GM12878 (cell line): Measurements from ENCODE around the gene MYO3B. TPM values are rescaled to one million over a fixed set of nuclear protein-coding genes. Genes with fewer than 3 reads are reported as not detected.

Experiments
- ATAC-seq: fragments of 200-7000 bp; cut with Tn5 transposase; 3 replicates; pipeline ENCODE4 v1.9.1; 2020; ENCODE audit warnings: mild to moderate bottlenecking, moderate library complexity
- BruUV-seq: library from RNA; stranded (reverse); fragments of 400-500 nt; replicated peaks from 2 replicates; lab custom pipeline; 2021; lab: Mats Ljungman, UMichigan
- CTCF ChIA-PET: fragments of 300-600 bp; sonication (Branson Sonifier 250); formaldehyde crosslinking; extraction: SDS; loops from one replicate; lab custom pipeline; 2021; ENCODE audit warnings: inconsistent platforms; lab: Yijun Ruan, JAX
- POLR2A ChIA-PET: fragments of 350-600 bp; formaldehyde crosslinking; extraction: SDS; loops from one replicate; lab custom pipeline; 2021; ENCODE audit warnings: inconsistent platforms; lab: Charles Lee
- RAD21 ChIA-PET: fragments of 300-600 bp; sonication (Branson Sonifier 250); formaldehyde crosslinking; loops from one replicate; lab custom pipeline; 2023; ENCODE audit warnings: antibody characterized with exemption; ENCODE audit not compliant: unreplicated experiment; lab: Charles Lee
- SMC1A ChIA-PET: fragments of 300-600 bp; sonication (Branson Sonifier 250); formaldehyde crosslinking; loops from one replicate; lab custom pipeline; 2023; ENCODE audit not compliant: unreplicated experiment, uncharacterized antibody; lab: Charles Lee
- DNase-seq: peaks from one replicate; pipeline ENCODE4 v3.0.0-alpha.2; 2011; ENCODE audit warnings: low read depth, low spot score
- FAIRE-seq: peaks from 3 replicates; lab custom pipeline; 2011; peaks lifted over from hg19 to GRCh38; lab: Jason Lieb, UNC
- H2AFZ ChIP-seq: 2 replicates; pipeline ENCODE4 v1.6.0; 2011; ENCODE audit warnings: low read depth, low read length, control low read depth; ENCODE audit not compliant: control insufficient read depth
- H3K27ac ChIP-seq: 2 replicates; pipeline ENCODE4 v1.5.1; 2011; ENCODE audit warnings: control low read depth; ENCODE audit not compliant: control insufficient read depth, insufficient read depth
- H3K27me3 ChIP-seq, 2 experiments: replicated peaks in 1 of 2; 2 replicates each; pipeline versions ENCODE4 v1.6.0 to v1.6.1; 2011; ENCODE audit warnings: low read length in 1 of 2; ENCODE audit not compliant: control insufficient read depth in 2 of 2, insufficient read depth in 2 of 2
- H3K36me3 ChIP-seq, 2 experiments: 2 replicates each; pipeline ENCODE4 v1.5.1; 2011; ENCODE audit warnings: low read length in 1 of 2; ENCODE audit not compliant: control insufficient read depth in 2 of 2, insufficient read depth in 2 of 2
- H3K4me1 ChIP-seq: 2 replicates; pipeline ENCODE4 v1.6.1; 2011; ENCODE audit warnings: mild to moderate bottlenecking, low read length, moderate library complexity, mixed read lengths; ENCODE audit not compliant: control insufficient read depth, insufficient read depth
- H3K4me2 ChIP-seq: 2 replicates; pipeline ENCODE4 v1.6.0; 2011; ENCODE audit warnings: control low read depth; ENCODE audit not compliant: control insufficient read depth, insufficient read depth
- H3K4me3 ChIP-seq: fragments of 200-600 bp; sonication (generic); 2 replicates; pipeline ENCODE4 v1.5.1; 2016
- H3K79me2 ChIP-seq: 2 replicates; pipeline ENCODE4 v1.6.0; 2011; ENCODE audit warnings: low read length; ENCODE audit not compliant: control insufficient read depth, insufficient read depth
- H3K9ac ChIP-seq: 2 replicates; pipeline ENCODE4 v1.8.0; 2011; ENCODE audit warnings: low read length, control low read depth, mixed read lengths; ENCODE audit not compliant: control insufficient read depth, insufficient read depth
- H3K9me3 ChIP-seq: replicated peaks from 3 replicates; pipeline ENCODE4 v1.5.1; 2011; ENCODE audit warnings: mild to moderate bottlenecking, low read length; ENCODE audit not compliant: control insufficient read depth, insufficient read depth
- H4K20me1 ChIP-seq: 2 replicates; pipeline ENCODE4 v1.6.0; 2011; ENCODE audit not compliant: control insufficient read depth, insufficient read depth
- BCL11A ChIP-seq: IDR thresholded peaks from 2 replicates; pipeline ENCODE4 v1.6.1; 2011; ENCODE audit warnings: low read depth, low read length
- BHLHE40 ChIP-seq, 2 experiments: fragments of 450-650 bp in 1 of 2; IDR thresholded peaks; 2 replicates each; pipeline ENCODE4 v1.6.1; 2011 to 2017; ENCODE audit warnings: low read depth in 2 of 2, borderline replicate concordance in 1 of 2, improper control_type of control experiment in 1 of 2, low read length in 1 of 2, mild to moderate bottlenecking in 1 of 2
- FOS ChIP-seq: IDR thresholded peaks from 3 replicates; pipeline ENCODE4 v1.6.1; 2011; ENCODE audit warnings: borderline replicate concordance; ENCODE audit not compliant: insufficient read length; ENCODE audit errors: extremely low read depth
- IKZF2 ChIP-seq, 2 experiments: fragments of 450-650 bp; IDR thresholded peaks; 2 replicates each; pipeline ENCODE4 v1.6.1; 2017; ENCODE audit warnings: mild to moderate bottlenecking in 2 of 2, moderate library complexity in 2 of 2
- MXI1 ChIP-seq: fragments of 150-350 bp; IDR thresholded peaks from 2 replicates; pipeline ENCODE4 v1.6.1; 2011; ENCODE audit warnings: low read depth, mild to moderate bottlenecking, inconsistent platforms, low read length, improper control_type of control experiment
- MYB ChIP-seq: fragments of 150-350 bp; IDR thresholded peaks from 2 replicates; pipeline ENCODE4 v1.6.1; 2014; ENCODE audit warnings: mild to moderate bottlenecking, low read depth, low read length, borderline replicate concordance
- SIX5 ChIP-seq: IDR thresholded peaks from 2 replicates; pipeline ENCODE4 v1.6.1; 2011; ENCODE audit warnings: mild to moderate bottlenecking, low read depth, low read length, moderate library complexity; ENCODE audit not compliant: severe bottlenecking
- SRF ChIP-seq, 2 experiments: IDR thresholded peaks; 2 replicates each; pipeline ENCODE4 v1.6.1; 2011; ENCODE audit warnings: low read depth in 2 of 2, low read length in 2 of 2, mild to moderate bottlenecking in 1 of 2, moderate library complexity in 1 of 2
- TBL1XR1 ChIP-seq: IDR thresholded peaks from 2 replicates; pipeline ENCODE4 v1.6.1; 2012; ENCODE audit warnings: low read depth, low read length, improper control_type of control experiment
- ZNF217 ChIP-seq: fragments of 450-650 bp; IDR thresholded peaks from 2 replicates; pipeline ENCODE4 v1.6.1; 2017; ENCODE audit warnings: antibody characterized with exemption, mild to moderate bottlenecking
- WGBS: methylation state at CpG from one replicate; pipeline ENCODE4 v1.1.6; 2016; ENCODE audit warnings: low lambda C conversion rate; ENCODE audit not compliant: insufficient replicate concordance, insufficient coverage; ENCODE audit errors: missing lambda C conversion rate; 5-methylcytosine and 5-hydroxymethylcytosine counted together
- in situ Hi-C: fragments of 300-500 bp; cut with MboI; formaldehyde crosslinking; loops from 9 replicates; pipeline ENCODE4 v1.14.3; 2018; ENCODE audit warnings: mixed read lengths
- intact Hi-C: fragments of 100-400 bp; cut with micrococcal nuclease; formaldehyde crosslinking; loops from one replicate; pipeline ENCODE4 v1.14.2; 2022; ENCODE audit not compliant: unreplicated experiment
- polyA plus RNA-seq, 11 experiments: library from polyadenylated mRNA; depleted of rRNA in 4 of 11; unstranded in 6 of 11; stranded (reverse) in 5 of 11; fragments of >200 nt; fragmentation: Nextera tagmentation in 4 of 11; fragmentation: Illumina TruSeq in 1 of 11; extraction: Ambion mirVana in 4 of 11; extraction: Trizol in 1 of 11; gene quantifications; 1 replicate in 1 of 11; 2 replicates in 10 of 11; pipeline versions ENCODE4 v1.2.1 to v1.2.3, GENCODE V29; 2011 to 2016; ENCODE audit warnings: inconsistent platforms in 2 of 11, missing spikeins in 2 of 11, low read depth in 1 of 11
- total RNA-seq, 4 experiments: library from RNA; depleted of rRNA in 3 of 4; stranded (reverse); fragments of >200 nt in 3 of 4; fragmentation: Illumina TruSeq in 1 of 4; extraction: Trizol in 1 of 4; gene quantifications; 2 replicates each; pipeline versions ENCODE4 v1.2.1 to v1.2.3, GENCODE V29; 2013 to 2021
- TF ChIP-seq, protein P1 (sequence below): IDR thresholded peaks from 2 replicates; pipeline ENCODE4 v1.6.1; 2012; ENCODE audit warnings: low read depth, low read length, improper control_type of control experiment
- TF ChIP-seq, protein P2 (sequence below): fragments of 450-650 bp; conservative IDR thresholded peaks from 2 replicates; pipeline ENCODE4 v1.6.1; 2017; ENCODE audit warnings: mild to moderate bottlenecking, moderate library complexity
- TF ChIP-seq, protein P3 (sequence below): IDR thresholded peaks from 2 replicates; pipeline ENCODE4 v1.6.1; 2011; ENCODE audit warnings: borderline replicate concordance, low read depth, mild to moderate bottlenecking, moderate library complexity, low read length; ENCODE audit not compliant: insufficient read depth, poor library complexity, severe bottlenecking

MYO3B gene
- total and polyA plus RNA-seq, 10 of the 15 experiments (the other 5 are each of a cell fraction or from before 2014, with no cell fraction given): 1.1 to 7.1 (median 2.1) TPM

DNA sequence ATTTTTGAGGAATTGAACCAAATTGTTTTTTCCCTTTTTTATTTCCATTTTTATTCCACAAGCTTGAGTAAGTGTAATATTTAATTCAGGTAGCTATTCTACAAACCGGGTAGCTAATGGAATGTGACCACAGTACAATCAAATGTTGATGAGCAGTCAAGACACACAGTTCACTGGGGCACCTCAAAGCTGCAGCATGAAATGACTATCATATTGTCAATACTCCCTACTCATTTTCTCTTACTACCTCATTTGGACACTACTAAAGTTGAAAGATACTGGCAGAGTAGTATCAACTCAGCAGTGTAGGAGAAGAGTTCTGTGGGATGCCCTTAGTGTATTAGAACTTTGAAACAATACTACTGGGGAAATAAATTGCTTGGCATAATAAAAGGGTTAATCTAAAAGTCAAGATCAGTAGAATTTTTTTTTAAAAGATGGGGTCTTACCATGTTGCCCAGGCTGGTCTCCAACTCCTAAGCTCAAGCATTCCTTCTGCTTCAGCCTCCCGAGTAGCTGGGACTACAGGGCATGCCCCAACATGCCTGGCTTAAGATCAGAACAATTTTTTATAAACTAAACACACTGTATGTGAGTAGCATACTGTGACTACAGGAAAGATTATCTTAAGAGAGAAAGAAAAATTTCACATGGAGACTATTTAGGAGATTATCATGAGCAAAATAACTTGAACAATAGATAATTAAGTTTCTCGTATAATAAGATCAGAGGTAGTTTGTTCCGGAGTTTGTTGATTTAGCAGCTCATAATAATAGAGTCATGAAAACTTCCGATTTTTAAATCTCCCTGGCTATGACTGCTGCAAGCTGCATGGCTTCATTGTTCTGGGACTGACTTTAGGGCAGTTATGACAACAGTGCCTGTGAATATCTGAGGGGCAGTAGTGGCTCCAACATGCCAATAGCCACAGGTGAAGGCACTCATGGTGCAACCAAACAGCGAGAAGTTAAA lies 43.7 kb downstream of the MYO3B start:
- intact Hi-C loops (loop anchor here (10.0 kb wide), 1 partner anchor 397 kb away; the partner anchor contains the start of genes METTL5 and UBR3), in situ Hi-C loops (no loop called here)
- Histone ChIP-seq H3K9me3 (no peaks in the 10 kb centered on the region), H4K20me1 (no peaks in the 10 kb centered on the region), H3K4me3 (no peak overlapping the region), H3K79me2 (no peaks in the 10 kb centered on the region), H3K4me2 (no peak overlapping the region), H2AFZ (no peak overlapping the region; the same call in 1 of the 2 replicates), H3K9ac (no peak overlapping the region), H3K36me3 (no peaks in the 10 kb centered on the region), H3K27ac (peak overlapping the region; percentile 31; the same call in 1 of the 2 replicates), H3K4me1 (peaks cover 7% of the 10 kb centered on the region), H3K27me3 (no peaks in the 10 kb centered on the region)
- DNase-seq (no peak), FAIRE-seq (no peak), ATAC-seq (peak; percentile 56)
- no TSS peak for BruUV-seq
- CTCF ChIA-PET: interaction anchor here (0.7 to 2.2 kb wide), 7 partner anchors 9 to 591 kb away, joined by 3 to 11 read pairs (median 3); no protein-coding TSS in a partner anchor
- TF ChIP-seq, protein P1, sequence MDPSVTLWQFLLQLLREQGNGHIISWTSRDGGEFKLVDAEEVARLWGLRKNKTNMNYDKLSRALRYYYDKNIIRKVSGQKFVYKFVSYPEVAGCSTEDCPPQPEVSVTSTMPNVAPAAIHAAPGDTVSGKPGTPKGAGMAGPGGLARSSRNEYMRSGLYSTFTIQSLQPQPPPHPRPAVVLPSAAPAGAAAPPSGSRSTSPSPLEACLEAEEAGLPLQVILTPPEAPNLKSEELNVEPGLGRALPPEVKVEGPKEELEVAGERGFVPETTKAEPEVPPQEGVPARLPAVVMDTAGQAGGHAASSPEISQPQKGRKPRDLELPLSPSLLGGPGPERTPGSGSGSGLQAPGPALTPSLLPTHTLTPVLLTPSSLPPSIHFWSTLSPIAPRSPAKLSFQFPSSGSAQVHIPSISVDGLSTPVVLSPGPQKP: no peak
- TF ChIP-seq MXI1: no peak
- TF ChIP-seq TBL1XR1: no peak
- TF ChIP-seq BCL11A: no peak
- no peak for TF ChIP-seq MYB
- no peak for TF ChIP-seq ZNF217
- TF ChIP-seq IKZF2 (IDR thresholded peaks at IDR 0.05): no peak
- TF ChIP-seq, protein P2, sequence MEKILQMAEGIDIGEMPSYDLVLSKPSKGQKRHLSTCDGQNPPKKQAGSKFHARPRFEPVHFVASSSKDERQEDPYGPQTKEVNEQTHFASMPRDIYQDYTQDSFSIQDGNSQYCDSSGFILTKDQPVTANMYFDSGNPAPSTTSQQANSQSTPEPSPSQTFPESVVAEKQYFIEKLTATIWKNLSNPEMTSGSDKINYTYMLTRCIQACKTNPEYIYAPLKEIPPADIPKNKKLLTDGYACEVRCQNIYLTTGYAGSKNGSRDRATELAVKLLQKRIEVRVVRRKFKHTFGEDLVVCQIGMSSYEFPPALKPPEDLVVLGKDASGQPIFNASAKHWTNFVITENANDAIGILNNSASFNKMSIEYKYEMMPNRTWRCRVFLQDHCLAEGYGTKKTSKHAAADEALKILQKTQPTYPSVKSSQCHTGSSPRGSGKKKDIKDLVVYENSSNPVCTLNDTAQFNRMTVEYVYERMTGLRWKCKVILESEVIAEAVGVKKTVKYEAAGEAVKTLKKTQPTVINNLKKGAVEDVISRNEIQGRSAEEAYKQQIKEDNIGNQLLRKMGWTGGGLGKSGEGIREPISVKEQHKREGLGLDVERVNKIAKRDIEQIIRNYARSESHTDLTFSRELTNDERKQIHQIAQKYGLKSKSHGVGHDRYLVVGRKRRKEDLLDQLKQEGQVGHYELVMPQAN: no peak
- no peak for TF ChIP-seq BHLHE40 (IDR thresholded peaks at IDR 0.05; ENCODE audit: borderline replicate concordance in 1 of 2, low read depth in 2 of 2, low read length in 1 of 2)
- TF ChIP-seq, protein P3, sequence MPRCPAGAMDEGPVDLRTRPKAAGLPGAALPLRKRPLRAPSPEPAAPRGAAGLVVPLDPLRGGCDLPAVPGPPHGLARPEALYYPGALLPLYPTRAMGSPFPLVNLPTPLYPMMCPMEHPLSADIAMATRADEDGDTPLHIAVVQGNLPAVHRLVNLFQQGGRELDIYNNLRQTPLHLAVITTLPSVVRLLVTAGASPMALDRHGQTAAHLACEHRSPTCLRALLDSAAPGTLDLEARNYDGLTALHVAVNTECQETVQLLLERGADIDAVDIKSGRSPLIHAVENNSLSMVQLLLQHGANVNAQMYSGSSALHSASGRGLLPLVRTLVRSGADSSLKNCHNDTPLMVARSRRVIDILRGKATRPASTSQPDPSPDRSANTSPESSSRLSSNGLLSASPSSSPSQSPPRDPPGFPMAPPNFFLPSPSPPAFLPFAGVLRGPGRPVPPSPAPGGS: no peak
- TF ChIP-seq SIX5: no peak
- no peak for TF ChIP-seq SRF (IDR thresholded peaks at IDR 0.05; ENCODE audit: low read depth in 2 of 2, low read length in 2 of 2)
- no peak for TF ChIP-seq FOS
- POLR2A ChIA-PET: interaction anchor here (1.0 to 1.3 kb wide), 5 partner anchors 9 to 65 kb away, joined by 3 to 5 read pairs (median 3); partner anchors contain the start of gene MYO3B
- RAD21 ChIA-PET: interaction anchor here (0.7 to 1.4 kb wide), 4 partner anchors 9 to 73 kb away, joined by 3 to 5 read pairs (median 4); no protein-coding TSS in a partner anchor
- 47% methylated on average over 6 of the region's 6 CpGs for WGBS
- SMC1A ChIA-PET: interaction anchor here (0.5 to 3.0 kb wide), 12 partner anchors 9 to 460 kb away, joined by 3 to 9 read pairs (median 4); partner anchors contain the start of gene MYO3B
